Right lung (tissue), 5 donors: ENCODE data around the gene FGFRL1. TPM values are rescaled to one million over a fixed set of nuclear protein-coding genes. Genes with fewer than 3 reads are reported as not detected.

Experiments
- DNase-seq, 2 donors: peaks; one replicate each; pipeline ENCODE4 v3.0.0-alpha.2; 2013
- polyA plus RNA-seq, 5 donors: library from polyadenylated mRNA; unstranded; fragments of 120-200 nt; gene quantifications; one replicate each; pipeline versions ENCODE4 v1.2.1 to v1.2.3, GENCODE V29; 2013; ENCODE audit warnings: inconsistent platforms in 1 of 5, low replicate concordance in 1 of 5; ENCODE audit not compliant: insufficient read length in 5 of 5, insufficient read depth in 1 of 5

Gene FGFRL1
- polyA plus RNA-seq, 5 donors: 15.1 to 31.3 (median 20.7) TPM

DNA sequence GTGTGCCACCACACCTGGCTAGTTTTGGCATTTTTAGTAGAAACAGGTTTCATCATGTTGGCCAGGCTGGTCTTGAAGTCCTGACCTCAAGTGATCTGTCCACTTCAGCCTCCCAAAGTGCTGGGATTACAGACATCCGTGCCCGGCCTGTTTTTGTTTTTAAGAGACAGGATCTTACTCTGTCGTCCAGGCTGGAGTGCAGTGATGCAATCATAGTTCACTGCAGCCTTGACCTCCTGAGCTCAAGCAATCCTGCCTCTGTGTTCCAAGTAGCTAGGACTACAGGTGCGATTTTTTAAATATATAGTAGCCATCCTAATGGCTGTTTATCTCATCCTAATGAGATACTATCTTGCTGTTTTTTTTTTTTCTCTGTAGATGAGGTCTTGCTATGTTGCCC is 54.3 kb downstream of the FGFRL1 start:
- DNase-seq: no peak

- DNase-seq: no peak
Measured at GRCh38 chr4:1069394-1069793, 58.0 kb downstream of the FGFRL1 start.

- DNase-seq: peak in 1 of 2 donors; percentile 29
Measured at GRCh38 chr4:1072830-1073446, 61.5 kb downstream of the FGFRL1 start.

DNA sequence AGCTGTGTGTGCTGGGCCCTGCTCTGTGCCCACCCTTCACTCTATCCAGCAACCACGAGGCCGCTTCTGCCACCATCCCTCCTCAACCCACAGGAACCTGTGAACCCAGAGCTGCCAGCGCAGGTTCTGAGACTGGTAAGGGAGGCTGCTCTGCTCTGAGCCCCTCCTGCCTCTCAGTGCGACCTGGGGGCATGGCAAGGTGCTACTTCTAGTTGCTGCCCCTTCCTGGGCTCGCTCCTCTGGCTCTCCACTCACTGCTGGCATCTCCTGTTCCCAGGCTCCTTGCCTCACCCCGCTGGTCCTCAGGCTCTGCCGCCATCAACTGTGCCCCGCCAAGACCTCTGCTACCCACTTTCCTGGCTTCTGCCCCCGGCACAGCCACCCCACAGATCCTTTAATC is 62.7 kb downstream of the FGFRL1 start:
- no peak for DNase-seq

DNA sequence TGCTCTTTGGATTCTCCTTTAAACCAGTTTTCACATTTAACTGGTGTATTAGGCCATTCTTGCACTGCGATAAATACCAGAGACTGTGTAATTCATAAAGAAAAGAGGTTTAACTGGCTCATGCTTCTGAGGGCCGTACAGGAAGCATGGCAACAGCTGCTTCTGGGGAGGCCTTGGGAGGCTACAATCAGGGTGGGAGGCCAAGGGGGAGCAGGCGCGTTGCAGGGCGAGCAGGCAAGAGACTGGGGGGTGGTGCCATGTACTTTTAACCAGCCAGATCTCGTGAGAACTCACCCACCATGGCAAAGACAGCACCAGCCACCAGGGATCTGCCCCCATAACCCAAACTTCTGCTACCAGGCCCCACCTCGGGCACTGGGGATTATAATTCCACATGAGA is 63.8 kb downstream of the FGFRL1 start:
- no peak for DNase-seq

DNA sequence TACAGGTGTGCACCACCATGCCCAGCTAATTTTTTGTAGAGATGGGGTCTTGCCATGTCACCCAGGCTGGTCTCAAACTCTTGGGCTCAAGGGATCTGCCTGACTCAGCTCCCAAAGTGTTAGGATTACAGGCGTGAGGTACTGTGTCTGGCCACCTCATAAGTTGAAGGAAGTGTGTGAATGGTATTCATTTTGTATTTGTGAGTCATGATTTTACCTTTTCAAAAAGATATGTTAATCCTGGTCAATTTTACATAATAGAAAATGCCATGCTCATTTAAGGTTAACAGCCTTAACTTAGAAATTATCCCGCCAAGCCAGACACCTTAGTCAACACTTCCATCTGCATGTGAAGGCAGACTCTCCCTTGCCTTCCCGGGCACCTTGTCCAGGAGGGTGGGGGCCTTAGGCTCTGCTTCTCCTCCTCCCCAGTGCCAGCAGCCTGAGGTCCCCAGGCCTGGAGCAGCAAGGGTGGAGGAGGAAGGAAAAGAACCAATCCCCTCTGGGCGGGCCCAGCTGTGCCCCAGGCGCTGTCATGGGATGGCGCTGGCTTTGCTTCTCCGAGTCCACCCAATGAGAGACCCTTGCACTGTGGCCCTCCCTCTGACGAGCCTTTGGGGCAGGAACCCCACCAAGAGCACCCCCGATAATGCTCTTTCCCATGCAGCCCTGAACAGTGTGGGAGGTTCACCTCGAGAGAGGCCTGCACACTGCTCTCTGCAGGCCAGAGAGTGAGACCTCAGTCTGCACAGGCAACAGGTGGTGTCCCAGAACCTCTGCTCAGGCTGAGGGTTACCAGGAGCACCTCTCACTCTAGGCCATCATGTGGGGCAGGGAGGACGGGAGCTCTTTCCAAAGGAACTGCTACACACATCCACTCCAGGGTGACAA is 64.6 kb downstream of the FGFRL1 start:
- DNase-seq: no peak

Other genes with a start within 250 kb of the FGFRL1 start
- gene CPLX1, start 185.5 kb upstream of the FGFRL1 start, polyA plus RNA-seq: 1 to 10 TPM in 4 of 5 donors, under 1 TPM in 1; 0.84 to 2.7 (median 1.1) TPM
- gene GAK, start 79.3 kb upstream of the FGFRL1 start, polyA plus RNA-seq: 10 to 100 TPM; 37.5 to 62.9 (median 52.1) TPM
- gene TMEM175, start 79.2 kb upstream of the FGFRL1 start, polyA plus RNA-seq: 10 to 100 TPM; 24.8 to 32.4 (median 28.5) TPM
- gene DGKQ, start 38.1 kb upstream of the FGFRL1 start, polyA plus RNA-seq: 10 to 100 TPM in 1 of 5 donors, 1 to 10 TPM in 4; 4.1 to 10.3 (median 5.2) TPM
- 10 to 100 TPM in 4 of 5 donors, 1 to 10 TPM in 1; 9.9 to 22.1 (median 16.9) TPM for gene IDUA, start 24.6 kb upstream of the FGFRL1 start, polyA plus RNA-seq
- gene SLC26A1, start 18.2 kb upstream of the FGFRL1 start, polyA plus RNA-seq: 1 to 10 TPM; 3.5 to 9.1 (median 5.2) TPM
- gene RNF212, start 101.9 kb downstream of the FGFRL1 start, polyA plus RNA-seq: 10 to 100 TPM in 3 of 5 donors, 1 to 10 TPM in 2; 6.1 to 11.8 (median 11.0) TPM
- gene SPON2, start 161.0 kb downstream of the FGFRL1 start, polyA plus RNA-seq: 10 to 100 TPM in 4 of 5 donors, 1 to 10 TPM in 1; 6.9 to 47.5 (median 17.0) TPM
- gene CTBP1, start 237.5 kb downstream of the FGFRL1 start, polyA plus RNA-seq: 100 to 1,000 TPM in 4 of 5 donors, 10 to 100 TPM in 1; 81.1 to 178 (median 115) TPM